ENCODE results near the gene FXYD6.
A peak's percentile ranks its signal among the peaks of the same experiment; 100 is the strongest.

DNA sequence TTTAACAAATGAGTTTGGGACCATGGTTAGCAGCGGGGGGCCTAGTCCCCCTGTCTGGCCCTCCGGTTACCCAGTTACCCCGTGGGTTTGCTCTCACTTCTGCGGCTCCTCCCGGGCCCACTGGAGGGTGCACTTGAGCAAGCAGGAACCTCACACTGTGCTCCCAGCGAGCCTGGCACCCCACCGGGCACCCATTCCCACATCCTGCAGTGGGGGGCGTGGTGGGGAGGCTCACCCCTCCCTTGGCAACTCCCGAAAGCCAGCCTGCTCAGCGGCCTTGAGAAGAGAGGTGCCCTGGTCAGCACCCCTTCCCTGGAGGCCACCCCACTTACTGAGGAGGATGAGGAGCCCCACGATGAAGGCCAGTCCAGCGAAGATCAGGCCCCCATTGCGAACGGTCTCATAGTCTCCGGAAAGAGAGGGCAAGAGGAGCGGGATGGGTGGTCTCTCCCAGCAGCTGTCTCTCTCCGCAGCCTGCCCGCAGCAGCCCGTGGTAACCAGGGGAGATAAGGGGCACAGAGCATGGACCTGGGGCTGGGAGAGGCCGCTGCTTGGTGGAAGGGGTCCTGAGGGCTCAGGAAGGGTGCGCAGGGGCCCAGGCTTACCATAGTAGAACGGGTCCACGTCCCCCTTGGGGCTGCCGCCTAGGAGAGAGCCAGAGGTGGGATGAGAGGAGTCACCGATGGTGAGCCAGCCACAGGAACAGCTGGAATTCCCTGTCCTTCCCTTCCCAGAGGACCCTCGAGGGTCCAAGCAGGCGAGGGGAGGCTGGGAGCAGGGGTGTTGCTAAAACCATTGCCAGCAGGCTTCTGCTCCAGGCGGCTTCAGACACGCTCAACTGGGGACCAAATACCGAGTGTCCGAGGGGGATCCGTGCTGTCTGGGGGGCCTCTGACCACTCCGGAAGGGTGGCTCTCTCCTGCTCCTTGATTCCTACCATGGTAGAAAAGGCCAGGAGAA is 54.1 kb downstream of the FXYD6 start:
- TF ChIP-seq CTCF (IDR thresholded peaks at IDR 0.05) (peak in 2 of 4 experiments; percentile 14 to 46), EP300 (IDR thresholded peaks at IDR 0.05) (no peak)

All from sigmoid colon (tissue), 4 donors.